Fibroblast of villous mesenchyme (primary cell): ENCODE data around the gene GULP1. TPM values are rescaled to one million over a fixed set of nuclear protein-coding genes. Genes with fewer than 3 reads are reported as not detected.
"Not testable (repeated sequence)": the region's sequence is repeated elsewhere in the genome, so short reads cannot be mapped to it uniquely, and the experiment has no call there.

Source experiments
- DNase-seq: peaks from one replicate; pipeline ENCODE4 v3.0.0-alpha.2; 2010; ENCODE audit warnings: low read depth
- H3K4me3 ChIP-seq: 2 replicates; pipeline ENCODE4 v1.5.1; 2011; ENCODE audit warnings: low read depth, mild to moderate bottlenecking, low read length
- CTCF ChIP-seq: IDR thresholded peaks from 2 replicates; pipeline ENCODE4 v1.5.1; 2012; ENCODE audit warnings: low read depth, mild to moderate bottlenecking, low read length; ENCODE audit not compliant: insufficient read depth
- total RNA-seq: library from RNA; depleted of rRNA; stranded (reverse); fragments of >200 nt; gene quantifications from 2 replicates; pipeline ENCODE4 v1.2.3, GENCODE V29; 2012

Gene GULP1
- total RNA-seq, 1 donor, result 53.1 TPM

- no peak overlapping the region for H3K4me3 ChIP-seq
- DNase-seq, result peak; percentile 50
- TF ChIP-seq CTCF, result no peak
Observed at GRCh38 chr2:188297978-188298377, 6.3 kb downstream of the GULP1 start.

DNA sequence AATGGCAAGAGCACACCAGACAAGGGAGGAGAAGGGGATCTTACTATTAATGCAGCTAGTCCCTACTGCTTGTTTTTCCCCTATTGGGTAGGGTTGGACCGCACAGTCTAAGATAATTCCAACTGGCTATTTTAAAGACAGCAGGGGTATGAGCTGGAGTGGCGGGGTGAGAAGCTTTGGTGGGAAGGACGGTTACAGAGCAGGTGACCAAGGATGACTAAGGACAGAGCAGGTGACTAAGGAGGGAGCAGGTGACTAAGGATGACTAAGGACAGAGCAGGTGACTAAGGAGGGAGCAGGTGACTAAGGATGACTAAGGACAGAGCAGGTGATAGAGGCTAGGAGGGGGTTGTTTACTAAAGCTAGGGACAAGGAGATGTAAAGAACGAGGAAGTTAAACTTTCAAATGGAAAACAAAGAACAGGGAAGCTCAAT is 7.3 kb downstream of the GULP1 start:
- not testable (repeated sequence) for H3K4me3 ChIP-seq, DNase-seq

GRCh38 chr2:188303363-188304031 is 11.8 kb downstream of the GULP1 start:
- H3K4me3 ChIP-seq, result no peak overlapping the region
- peak; percentile 59 for DNase-seq
- no peak for TF ChIP-seq CTCF

GRCh38 chr2:188305271-188305670 is 13.6 kb downstream of the GULP1 start:
- DNase-seq, result no peak
- H3K4me3 ChIP-seq, result no peak overlapping the region
- TF ChIP-seq CTCF, result no peak

DNA sequence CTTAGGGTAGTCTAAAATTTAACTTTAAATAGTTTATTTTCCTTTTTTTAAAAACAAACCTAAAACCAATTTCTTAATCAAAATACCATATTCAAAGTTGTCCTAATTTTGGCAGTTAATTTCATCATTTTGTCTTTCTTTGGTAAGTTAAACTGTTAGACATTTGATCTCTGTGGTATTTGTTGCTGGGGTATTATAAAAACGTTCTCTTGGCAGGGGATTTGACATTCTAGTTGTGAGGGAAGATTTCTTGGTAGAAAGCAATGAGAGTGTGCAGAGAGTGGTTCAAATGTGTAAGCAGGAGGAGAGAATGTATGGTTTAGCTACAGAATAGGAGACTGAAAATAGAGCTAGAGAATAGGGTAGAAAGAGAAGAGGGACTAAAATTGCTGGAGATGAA is 14.6 kb downstream of the GULP1 start:
- no peak for DNase-seq
- no peak overlapping the region for H3K4me3 ChIP-seq
- TF ChIP-seq CTCF, result no peak

DNA sequence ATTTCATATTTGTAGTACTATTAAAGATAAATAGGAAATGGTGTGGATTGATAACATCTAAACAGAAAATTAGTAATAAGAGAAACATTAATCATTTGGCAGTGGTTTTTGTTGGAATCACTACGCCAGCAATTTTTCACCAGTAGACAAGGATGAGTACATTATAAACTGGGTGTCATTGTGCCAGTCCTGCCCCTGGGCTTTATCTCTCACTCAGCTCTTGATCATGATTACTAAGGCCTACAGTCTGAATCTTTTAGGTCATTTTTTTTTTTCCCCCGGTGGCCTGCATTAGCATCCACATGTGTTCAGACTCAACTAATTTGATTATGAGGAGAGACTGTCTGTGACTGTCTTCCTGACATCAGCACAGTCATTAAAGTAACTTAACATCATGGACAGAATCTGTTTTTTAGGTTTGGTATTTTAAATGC is 16.2 kb downstream of the GULP1 start:
- H3K4me3 ChIP-seq, result no peak overlapping the region
- no peak for TF ChIP-seq CTCF
- DNase-seq, result no peak

DNA sequence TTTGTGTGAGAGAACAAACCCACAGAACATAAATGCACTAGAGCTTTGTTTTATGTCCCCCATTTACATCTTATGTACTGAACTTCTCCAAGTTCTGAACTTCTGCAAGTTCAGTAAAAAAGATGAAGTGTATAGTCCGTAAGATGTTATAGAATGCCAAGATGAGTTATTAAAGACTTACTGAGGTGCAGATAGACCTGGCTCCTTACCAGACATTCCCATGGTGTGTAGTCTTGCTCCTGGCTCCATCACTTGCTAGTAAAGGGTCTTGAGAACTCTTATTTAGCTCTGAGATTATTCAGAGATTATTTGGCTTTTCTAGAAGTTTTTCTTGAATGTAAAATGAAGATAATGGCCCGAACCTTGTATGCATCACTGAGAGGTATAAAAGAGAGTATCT is 16.8 kb downstream of the GULP1 start:
- H3K4me3 ChIP-seq, result no peak overlapping the region
- DNase-seq, result no peak
- TF ChIP-seq CTCF, result no peak
